WTC11 (cell line): ENCODE results near the gene MDH1. TPM values are rescaled to one million over a fixed set of nuclear protein-coding genes. Genes with fewer than 3 reads are reported as not detected.

Experiments
- ATAC-seq: fragments of 200-7000 bp; cut with Tn5 transposase; 2 replicates; pipeline ENCODE4 v1.10.0; 2021; ENCODE audit warnings: mild to moderate bottlenecking, moderate library complexity
- CTCF ChIA-PET: fragments of 300-600 bp; sonication (Branson Sonifier 250); formaldehyde crosslinking; loops from one replicate; lab custom pipeline; 2021; ENCODE audit warnings: antibody characterized with exemption; lab: Charles Lee
- POLR2A ChIA-PET: fragments of 350-600 bp; sonication (Branson Sonifier 250); formaldehyde crosslinking; loops from one replicate; lab custom pipeline; 2021; ENCODE audit warnings: antibody characterized with exemption; lab: Charles Lee
- DNase-seq: peaks from one replicate; pipeline ENCODE4 v3.0.0; 2021; ENCODE audit warnings: low spot score
- H3K27ac Mint-ChIP-seq: 2 replicates; pipeline ENCODE4 v1.8.0; 2021; ENCODE audit warnings: mixed read lengths
- H3K27me3 Mint-ChIP-seq: 2 replicates; pipeline ENCODE4 v1.8.0; 2021; ENCODE audit warnings: low read depth, mild to moderate bottlenecking, moderate library complexity, mixed read lengths
- H3K36me3 Mint-ChIP-seq: 2 replicates; pipeline ENCODE4 v1.8.0; 2021; ENCODE audit warnings: mixed read lengths
- H3K4me1 Mint-ChIP-seq: 2 replicates; pipeline ENCODE4 v1.8.0; 2022; ENCODE audit warnings: mixed read lengths
- H3K4me3 Mint-ChIP-seq: 2 replicates; pipeline ENCODE4 v1.8.0; 2021; ENCODE audit warnings: mild to moderate bottlenecking, moderate library complexity, mixed read lengths
- H3K9me3 Mint-ChIP-seq: 2 replicates; pipeline ENCODE4 v1.8.0; 2021; ENCODE audit warnings: mixed read lengths
- ARID4B ChIP-seq: sonication (generic); formaldehyde crosslinking; IDR thresholded peaks from 2 replicates; pipeline ENCODE4 v1.8.0; 2023; ENCODE audit warnings: missing genetic modification reagents, mild to moderate bottlenecking, borderline replicate concordance
- ESRRA ChIP-seq: sonication (generic); formaldehyde crosslinking; IDR thresholded peaks from 2 replicates; pipeline ENCODE4 v1.8.1; 2022; ENCODE audit warnings: mild to moderate bottlenecking, missing genetic modification reagents, borderline replicate concordance
- ETV6 ChIP-seq: sonication (generic); formaldehyde crosslinking; IDR thresholded peaks from 2 replicates; pipeline ENCODE4 v1.8.1; 2022; ENCODE audit warnings: mild to moderate bottlenecking, missing genetic modification reagents
- GABPB1 ChIP-seq: sonication (generic); formaldehyde crosslinking; IDR thresholded peaks from 2 replicates; pipeline ENCODE4 v1.8.1; 2023; ENCODE audit warnings: mild to moderate bottlenecking, missing genetic modification reagents
- GRHL2 ChIP-seq: fragments of 250-450 bp; sonication (Bioruptor Pico); IDR thresholded peaks from 2 replicates; pipeline ENCODE4 v1.8.0; 2022; ENCODE audit warnings: mild to moderate bottlenecking, moderate library complexity; ENCODE audit not compliant: insufficient replicate concordance, severe bottlenecking
- HMGA2 ChIP-seq: fragments of 250-450 bp; sonication (Bioruptor Pico); IDR thresholded peaks from 2 replicates; pipeline ENCODE4 v1.4.0; 2021; ENCODE audit warnings: mild to moderate bottlenecking, moderate library complexity
- IRF1 ChIP-seq: sonication (generic); formaldehyde crosslinking; IDR thresholded peaks from 2 replicates; pipeline ENCODE4 v1.8.0; 2023; ENCODE audit warnings: missing genetic modification reagents
- KAT7 ChIP-seq: sonication (generic); formaldehyde crosslinking; IDR thresholded peaks from 2 replicates; pipeline ENCODE4 v1.8.1; 2023; ENCODE audit warnings: missing genetic modification reagents, mild to moderate bottlenecking, borderline replicate concordance
- MXD4 ChIP-seq: fragments of 250-450 bp; sonication (Bioruptor Pico); IDR thresholded peaks from 2 replicates; pipeline ENCODE4 v1.8.0; 2021; ENCODE audit warnings: mild to moderate bottlenecking, moderate library complexity, borderline replicate concordance
- NFATC4 ChIP-seq: fragments of 250-450 bp; sonication (Bioruptor Pico); IDR thresholded peaks from 2 replicates; pipeline ENCODE4 v1.9.0; 2021; ENCODE audit warnings: mild to moderate bottlenecking
- RORB ChIP-seq: fragments of 250-450 bp; sonication (Bioruptor Pico); IDR thresholded peaks from 2 replicates; pipeline ENCODE4 v1.9.0; 2021; ENCODE audit warnings: mild to moderate bottlenecking
- SP1 ChIP-seq: sonication (generic); formaldehyde crosslinking; conservative IDR thresholded peaks from 2 replicates; pipeline ENCODE4 v1.8.1; 2022; ENCODE audit warnings: missing genetic modification reagents
- TCF7 ChIP-seq: sonication (generic); formaldehyde crosslinking; IDR thresholded peaks from 2 replicates; pipeline ENCODE4 v1.8.0; 2022; ENCODE audit warnings: mild to moderate bottlenecking, low read depth, missing genetic modification reagents, moderate library complexity
- USF2 ChIP-seq: sonication (generic); formaldehyde crosslinking; IDR thresholded peaks from 2 replicates; pipeline ENCODE4 v1.8.1; 2023; ENCODE audit warnings: mild to moderate bottlenecking, missing genetic modification reagents, moderate library complexity
- ZNF138 ChIP-seq: sonication (generic); formaldehyde crosslinking; conservative IDR thresholded peaks from 2 replicates; pipeline ENCODE4 v1.8.1; 2022; ENCODE audit warnings: mild to moderate bottlenecking, moderate library complexity, missing genetic modification reagents
- ZNF317 ChIP-seq: sonication (generic); formaldehyde crosslinking; IDR thresholded peaks from 2 replicates; pipeline ENCODE4 v1.8.1; 2023; ENCODE audit warnings: low read depth, mild to moderate bottlenecking, moderate library complexity, missing genetic modification reagents, borderline replicate concordance
- ZNF416 ChIP-seq: fragments of 250-450 bp; sonication (Bioruptor Pico); IDR thresholded peaks from 2 replicates; pipeline ENCODE4 v1.9.0; 2021; ENCODE audit warnings: mild to moderate bottlenecking, inconsistent platforms
- ZSCAN18 ChIP-seq: fragments of 250-450 bp; sonication (Bioruptor Pico); IDR thresholded peaks from 2 replicates; pipeline ENCODE4 v2.1.2; 2022; ENCODE audit warnings: mild to moderate bottlenecking, moderate library complexity
- total RNA-seq: library from RNA; stranded (reverse); gene quantifications from 3 replicates; pipeline ENCODE4 v1.2.3, GENCODE V29; 2021
- TF ChIP-seq, protein P1 (sequence below): fragments of 250-450 bp; sonication (Bioruptor Pico); IDR thresholded peaks from 2 replicates; pipeline ENCODE4 v1.9.0; 2021; ENCODE audit warnings: moderate library complexity, mild to moderate bottlenecking, inconsistent platforms, borderline replicate concordance
- TF ChIP-seq, protein P2 (sequence below): sonication (generic); formaldehyde crosslinking; IDR thresholded peaks from 2 replicates; pipeline ENCODE4 v1.8.1; 2022; ENCODE audit warnings: missing genetic modification reagents, borderline replicate concordance
- TF ChIP-seq, protein P3 (sequence below): sonication (generic); formaldehyde crosslinking; IDR thresholded peaks from 2 replicates; pipeline ENCODE4 v1.8.1; 2022; ENCODE audit warnings: mild to moderate bottlenecking, missing genetic modification reagents, moderate library complexity, borderline replicate concordance

Gene MDH1
- total RNA-seq, 1 experiment from 2014 or later, result 259 TPM

DNA sequence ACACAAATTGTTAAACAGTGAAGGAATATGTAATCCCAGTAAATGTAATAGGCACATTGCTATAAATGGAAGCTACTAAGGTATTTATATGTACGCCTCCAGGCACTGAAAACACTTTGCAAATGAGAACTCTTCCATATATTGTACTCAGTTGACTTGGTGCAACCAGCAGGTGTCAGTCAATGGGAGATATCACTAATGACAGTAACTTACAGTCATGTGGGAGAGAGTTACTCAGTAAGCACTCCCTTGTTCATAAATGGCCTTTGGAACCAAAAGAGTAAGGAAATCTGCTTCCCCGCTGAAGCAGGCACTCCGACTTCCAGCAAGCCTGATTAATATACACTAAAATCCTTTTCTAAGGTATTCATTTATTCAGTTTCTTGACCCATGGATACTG is 5.9 kb downstream of the MDH1 start:
- peaks cover 64% of the 10 kb centered on the region for H3K36me3 Mint-ChIP-seq
- no peak for TF ChIP-seq HMGA2 (CRISPR knock-in tag)
- TF ChIP-seq ARID4B (CRISPR knock-in tag), result no peak
- TF ChIP-seq, all 79 proteins: peak for 0
- ATAC-seq, result no peak
- no peak for DNase-seq
- Mint-ChIP-seq H3K4me1 (peaks cover 29% of the 10 kb centered on the region), H3K27me3 (no peaks in the 10 kb centered on the region), H3K4me3 (no peak overlapping the region), H3K9me3 (no peaks in the 10 kb centered on the region), H3K27ac (no peak overlapping the region)
- ChIA-PET CTCF (no interaction called here), POLR2A (no interaction called here)

DNA sequence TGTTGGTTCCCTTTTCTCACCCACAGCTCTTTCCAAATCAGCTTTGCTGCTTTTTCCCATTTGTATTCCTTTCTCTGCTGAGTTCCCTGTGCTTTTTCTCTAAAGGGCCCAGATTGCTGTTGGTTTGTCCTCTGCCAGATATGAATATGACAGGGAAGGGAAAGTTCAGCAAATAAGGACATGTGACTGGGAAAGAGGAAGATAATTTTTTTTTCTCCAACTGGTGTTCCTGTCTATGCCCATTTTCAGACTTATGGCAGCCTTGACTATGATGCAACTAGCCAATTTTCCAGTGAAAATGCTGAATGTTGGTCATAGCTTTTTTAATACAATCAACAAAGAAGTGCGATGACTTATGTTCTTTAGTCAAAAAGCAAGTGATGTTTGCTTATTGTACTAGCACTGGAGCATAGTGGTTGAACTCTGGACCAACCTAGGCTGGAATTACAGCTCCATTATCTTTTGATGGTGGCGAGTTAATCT is 7.7 kb downstream of the MDH1 start:
- TF ChIP-seq ZNF317, result no peak
- TF ChIP-seq GABPB1 (CRISPR knock-in tag), result 0 out of 2 replicates have a peak, but pooled peaks have one; percentile 36
- no peak for TF ChIP-seq KAT7 (CRISPR knock-in tag)
- H3K36me3 Mint-ChIP-seq, result peaks cover 68% of the 10 kb centered on the region
- no peaks in the 10 kb centered on the region for H3K27me3 Mint-ChIP-seq
- no peak for DNase-seq
- peaks cover 13% of the 10 kb centered on the region for H3K4me1 Mint-ChIP-seq
- no peak overlapping the region for H3K4me3 Mint-ChIP-seq
- ChIA-PET POLR2A (no interaction called here), CTCF (interaction anchor here (1.1 kb wide), 1 partner anchor 265 kb away, joined by 3 read pairs; no protein-coding TSS in a partner anchor)
- H3K9me3 Mint-ChIP-seq, result no peaks in the 10 kb centered on the region
- peak overlapping the region; percentile 12 for H3K27ac Mint-ChIP-seq
- no peak for ATAC-seq

- H3K27me3 Mint-ChIP-seq, result no peaks in the 10 kb centered on the region
- POLR2A ChIA-PET, result interaction anchor here (1.7 kb wide), 1 partner anchor 10 kb away, joined by 7 read pairs; the partner anchor contains the start of genes MDH1 and WDPCP
- CTCF ChIA-PET, result interaction anchor here (1.0 kb wide), 1 partner anchor 10 kb away, joined by 3 read pairs; the partner anchor contains the start of genes MDH1 and WDPCP
- no peak overlapping the region for H3K27ac Mint-ChIP-seq
- DNase-seq (no peak), ATAC-seq (no peak)
- H3K4me3 Mint-ChIP-seq, result no peak overlapping the region
- H3K36me3 Mint-ChIP-seq, result peaks cover 80% of the 10 kb centered on the region
- 0 out of 2 replicates have a peak, but pooled peaks cover 4% of the 10 kb centered on the region for H3K4me1 Mint-ChIP-seq
- H3K9me3 Mint-ChIP-seq, result no peaks in the 10 kb centered on the region
- TF ChIP-seq ZSCAN18 (CRISPR knock-in tag), result no peak
- TF ChIP-seq ZNF138 (CRISPR knock-in tag), result no peak
- TF ChIP-seq SP1 (CRISPR knock-in tag), result no peak
- TF ChIP-seq, protein P1, sequence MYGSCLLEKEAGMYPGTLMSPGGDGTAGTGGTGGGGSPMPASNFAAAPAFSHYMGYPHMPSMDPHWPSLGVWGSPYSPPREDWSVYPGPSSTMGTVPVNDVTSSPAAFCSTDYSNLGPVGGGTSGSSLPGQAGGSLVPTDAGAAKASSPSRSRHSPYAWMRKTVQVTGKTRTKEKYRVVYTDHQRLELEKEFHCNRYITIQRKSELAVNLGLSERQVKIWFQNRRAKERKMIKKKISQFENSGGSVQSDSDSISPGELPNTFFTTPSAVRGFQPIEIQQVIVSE (CRISPR knock-in tag), result no peak
- no peak for TF ChIP-seq ETV6
- no peak for TF ChIP-seq MXD4 (CRISPR knock-in tag)
- TF ChIP-seq ZNF416 (CRISPR knock-in tag), result no peak
- TF ChIP-seq TCF7 (CRISPR knock-in tag), result no peak
- TF ChIP-seq USF2 (CRISPR knock-in tag), result no peak
- TF ChIP-seq KAT7 (CRISPR knock-in tag), result no peak
- TF ChIP-seq, protein P2, sequence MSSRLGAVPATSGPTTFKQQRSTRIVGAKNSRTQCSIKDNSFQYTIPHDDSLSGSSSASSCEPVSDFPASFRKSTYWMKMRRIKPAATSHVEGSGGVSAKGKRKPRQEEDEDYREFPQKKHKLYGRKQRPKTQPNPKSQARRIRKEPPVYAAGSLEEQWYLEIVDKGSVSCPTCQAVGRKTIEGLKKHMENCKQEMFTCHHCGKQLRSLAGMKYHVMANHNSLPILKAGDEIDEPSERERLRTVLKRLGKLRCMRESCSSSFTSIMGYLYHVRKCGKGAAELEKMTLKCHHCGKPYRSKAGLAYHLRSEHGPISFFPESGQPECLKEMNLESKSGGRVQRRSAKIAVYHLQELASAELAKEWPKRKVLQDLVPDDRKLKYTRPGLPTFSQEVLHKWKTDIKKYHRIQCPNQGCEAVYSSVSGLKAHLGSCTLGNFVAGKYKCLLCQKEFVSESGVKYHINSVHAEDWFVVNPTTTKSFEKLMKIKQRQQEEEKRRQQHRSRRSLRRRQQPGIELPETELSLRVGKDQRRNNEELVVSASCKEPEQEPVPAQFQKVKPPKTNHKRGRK (CRISPR knock-in tag), result no peak
- no peak for TF ChIP-seq ESRRA (CRISPR knock-in tag)
- TF ChIP-seq GRHL2 (CRISPR knock-in tag), result no peak
- no peak for TF ChIP-seq IRF1
- TF ChIP-seq, protein P3, sequence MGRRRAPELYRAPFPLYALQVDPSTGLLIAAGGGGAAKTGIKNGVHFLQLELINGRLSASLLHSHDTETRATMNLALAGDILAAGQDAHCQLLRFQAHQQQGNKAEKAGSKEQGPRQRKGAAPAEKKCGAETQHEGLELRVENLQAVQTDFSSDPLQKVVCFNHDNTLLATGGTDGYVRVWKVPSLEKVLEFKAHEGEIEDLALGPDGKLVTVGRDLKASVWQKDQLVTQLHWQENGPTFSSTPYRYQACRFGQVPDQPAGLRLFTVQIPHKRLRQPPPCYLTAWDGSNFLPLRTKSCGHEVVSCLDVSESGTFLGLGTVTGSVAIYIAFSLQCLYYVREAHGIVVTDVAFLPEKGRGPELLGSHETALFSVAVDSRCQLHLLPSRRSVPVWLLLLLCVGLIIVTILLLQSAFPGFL (CRISPR knock-in tag), result no peak
- TF ChIP-seq NFATC4 (CRISPR knock-in tag), result no peak
- TF ChIP-seq RORB (CRISPR knock-in tag), result no peak
Measured at GRCh38 chr2:63598981-63599380, 10.2 kb downstream of the MDH1 start.
